B cell (primary cell): ENCODE measurements around the gene LRRC4C. TPM values are rescaled to one million over a fixed set of nuclear protein-coding genes. Genes with fewer than 3 reads are reported as not detected.

Experiments used
- ATAC-seq: fragments of 200-7000 bp; cut with Tn5 transposase; one replicate; pipeline ENCODE4 v1.10.0; 2021; ENCODE audit warnings: low read depth, mild to moderate bottlenecking, moderate number of reproducible peaks, moderate library complexity
- CTCF ChIA-PET: fragments of 350-600 bp; sonication (Branson Sonifier 250); formaldehyde crosslinking; loops from one replicate; lab custom pipeline; 2021; ENCODE audit warnings: antibody characterized with exemption, inconsistent platforms; lab: Charles Lee
- POLR2A ChIA-PET: fragments of 350-600 bp; sonication (Branson Sonifier 250); formaldehyde crosslinking; loops from one replicate; lab custom pipeline; 2021; ENCODE audit warnings: antibody characterized with exemption; lab: Charles Lee
- DNase-seq: peaks from one replicate; pipeline ENCODE4 v3.0.0; 2013
- H2AFZ ChIP-seq: 2 replicates; pipeline ENCODE4 v1.6.1; 2012; ENCODE audit warnings: mild to moderate bottlenecking, low read depth, low read length; ENCODE audit not compliant: insufficient read depth, poor library complexity, severe bottlenecking
- H3K27ac ChIP-seq, 2 donors: 1 replicate in 1 of 2; 2 replicates in 1 of 2; pipeline ENCODE4 v1.5.1; 2012 to 2013; ENCODE audit warnings: low read length in 2 of 2, mild to moderate bottlenecking in 2 of 2, moderate library complexity in 1 of 2
- H3K27me3 ChIP-seq, 4 experiments: fragments of 200-600 bp in 1 of 4; sonication (generic) in 1 of 4; replicated peaks in 1 of 4; 1 replicate in 2 of 4; 2 replicates in 2 of 4; pipeline versions ENCODE4 v1.6.1 to v1.7.0; 2013 to 2016; ENCODE audit warnings: low read length in 3 of 4, mild to moderate bottlenecking in 2 of 4, mixed read lengths in 1 of 4, moderate library complexity in 1 of 4; ENCODE audit not compliant: insufficient read depth in 4 of 4, control insufficient read depth in 3 of 4; ENCODE audit errors: control extremely low read depth in 1 of 4
- H3K36me3 ChIP-seq, 2 experiments: replicated peaks in 1 of 2; 1 replicate in 1 of 2; 2 replicates in 1 of 2; pipeline versions ENCODE4 v1.6.1 to v1.7.1; 2013; ENCODE audit warnings: low read length in 1 of 2; ENCODE audit not compliant: insufficient read depth in 2 of 2, control insufficient read depth in 1 of 2; ENCODE audit errors: control extremely low read depth in 1 of 2, extremely low read depth in 1 of 2
- H3K4me1 ChIP-seq, 2 donors: fragments of 200-600 bp in 1 of 2; sonication (generic) in 1 of 2; 1 replicate in 1 of 2; 2 replicates in 1 of 2; pipeline versions ENCODE4 v1.5.1 to v1.6.1; 2013 to 2017; ENCODE audit warnings: low read length in 2 of 2; ENCODE audit not compliant: control insufficient read depth in 2 of 2, insufficient read depth in 2 of 2
- H3K4me2 ChIP-seq: replicated peaks from 2 replicates; pipeline ENCODE3; 2012; ENCODE audit warnings: mild to moderate bottlenecking, low read depth, low read length; ENCODE audit not compliant: poor library complexity, severe bottlenecking
- H3K4me3 ChIP-seq, 5 experiments: fragments of 200-600 bp in 1 of 5; sonication (generic) in 1 of 5; 1 replicate in 3 of 5; 2 replicates in 2 of 5; pipeline versions ENCODE4 v1.5.1 to v1.7.0; 2011 to 2016; ENCODE audit warnings: low read length in 4 of 5, mild to moderate bottlenecking in 4 of 5, low read depth in 2 of 5, control low read depth in 1 of 5, moderate library complexity in 1 of 5; ENCODE audit not compliant: insufficient read depth in 1 of 5; ENCODE audit errors: control extremely low read depth in 1 of 5, extremely low read depth in 1 of 5
- H3K79me2 ChIP-seq: fragments of 200-600 bp; sonication (generic); one replicate; pipeline ENCODE4 v1.6.0; 2016; ENCODE audit warnings: low read length; ENCODE audit not compliant: control insufficient read depth, insufficient read depth
- H3K9ac ChIP-seq: fragments of 200-600 bp; sonication (generic); 2 replicates; pipeline ENCODE4 v1.6.1; 2017; ENCODE audit warnings: mild to moderate bottlenecking, low read length, moderate library complexity
- H3K9me3 ChIP-seq, 3 donors: one replicate each; pipeline versions ENCODE4 v1.6.1 to v1.7.1; 2013; ENCODE audit warnings: low read length in 2 of 3; ENCODE audit not compliant: control insufficient read depth in 2 of 3, insufficient read depth in 1 of 3; ENCODE audit errors: control extremely low read depth in 1 of 3
- H4K20me1 ChIP-seq: 2 replicates; pipeline ENCODE4 v1.6.0; 2012; ENCODE audit warnings: mild to moderate bottlenecking, low read length; ENCODE audit not compliant: insufficient read depth, control insufficient read depth, poor library complexity, severe bottlenecking
- H3K27ac Mint-ChIP-seq: one replicate; pipeline ENCODE4 v1.8.0; 2021; ENCODE audit warnings: mixed read lengths
- H3K27me3 Mint-ChIP-seq: one replicate; pipeline ENCODE4 v1.8.0; 2021; ENCODE audit warnings: mixed read lengths
- H3K4me1 Mint-ChIP-seq: one replicate; pipeline ENCODE4 v1.8.0; 2021; ENCODE audit warnings: mixed read lengths
- H3K4me3 Mint-ChIP-seq: one replicate; pipeline ENCODE4 v1.8.0; 2021; ENCODE audit warnings: mixed read lengths
- H3K9me3 Mint-ChIP-seq: one replicate; pipeline ENCODE4 v1.8.0; 2022; ENCODE audit warnings: mixed read lengths; ENCODE audit not compliant: insufficient read depth
- CTCF ChIP-seq: fragments of 200-600 bp; IDR thresholded peaks from one replicate; pipeline ENCODE4 v1.8.0; 2022; ENCODE audit warnings: antibody characterized with exemption, mild to moderate bottlenecking
- EZH2 ChIP-seq: IDR thresholded peaks from 2 replicates; pipeline ENCODE4 v1.6.1; 2012; ENCODE audit warnings: borderline replicate concordance, low read depth, mild to moderate bottlenecking, moderate library complexity, low read length; ENCODE audit not compliant: insufficient read depth, poor library complexity, severe bottlenecking
- WGBS: methylation state at CpG from one replicate; pipeline ENCODE4 v1.1.5; 2013; ENCODE audit warnings: missing lambda C conversion rate; ENCODE audit not compliant: insufficient coverage; 5-methylcytosine and 5-hydroxymethylcytosine counted together
- intact Hi-C: fragments of 100-400 bp; cut with micrococcal nuclease; formaldehyde crosslinking; loops from one replicate; pipeline ENCODE4 v1.10.0; 2022
- polyA plus RNA-seq: library from polyadenylated mRNA; depleted of rRNA; stranded (reverse); fragments of >200 nt; gene quantifications from 2 replicates; pipeline ENCODE4 v1.2.3, GENCODE V29; 2012
- total RNA-seq, 2 donors: library from RNA; stranded (reverse); fragments of 120-200 nt in 1 of 2; gene quantifications; 1 replicate in 1 of 2; 2 replicates in 1 of 2; pipeline versions ENCODE4 v1.2.3 to v1.2.4, GENCODE V29; 2013 to 2022

LRRC4C gene
- total and polyA plus RNA-seq, 2 donors (not counting 1 experiment from before 2014, with no cell fraction given): 0.57 TPM; not detected in 1

- no peak overlapping the region for H3K9ac ChIP-seq
- no peak overlapping the region for H3K4me2 ChIP-seq
- H3K4me1 ChIP-seq: no peaks in the 10 kb centered on the region
- H2AFZ ChIP-seq: no peak overlapping the region
- ATAC-seq (no peak), DNase-seq (no peak)
- Mint-ChIP-seq H3K4me1 (no peaks in the 10 kb centered on the region), H3K4me3 (no peak overlapping the region), H3K9me3 (no peaks in the 10 kb centered on the region), H3K27ac (no peak overlapping the region), H3K27me3 (no peaks in the 10 kb centered on the region)
- H3K36me3 ChIP-seq: no peaks in the 10 kb centered on the region
- POLR2A ChIA-PET: no interaction called here
- H3K9me3 ChIP-seq: peaks cover 0 to 2% (median 0%) of the 10 kb centered on the region in 3 donors
- H3K27me3 ChIP-seq: no peaks in the 10 kb centered on the region
- H4K20me1 ChIP-seq: no peaks in the 10 kb centered on the region
- H3K27ac ChIP-seq: no peak overlapping the region
- no peaks in the 10 kb centered on the region for H3K79me2 ChIP-seq
- CTCF ChIA-PET: no interaction called here
- TF ChIP-seq CTCF: no peak
- no peak for TF ChIP-seq EZH2
- H3K4me3 ChIP-seq: no peak overlapping the region
- no CpG with 5 or more reads among the region's 4 CpGs for WGBS
- intact Hi-C loops: no loop called here
Observed at GRCh38 chr11:40388097-40388818, 1071.2 kb downstream of the LRRC4C start.

- no peak for ATAC-seq
- WGBS: no CpG with 5 or more reads among the region's 2 CpGs
- CTCF ChIA-PET: no interaction called here
- TF ChIP-seq EZH2: no peak
- TF ChIP-seq CTCF: no peak
- H3K9me3 ChIP-seq: peaks cover 0 to 5% (median 0%) of the 10 kb centered on the region in 3 donors
- no peaks in the 10 kb centered on the region for H3K4me1 Mint-ChIP-seq
- no peak overlapping the region for H3K27ac Mint-ChIP-seq
- intact Hi-C loops: no loop called here
- no peaks in the 10 kb centered on the region for H3K36me3 ChIP-seq
- DNase-seq: no peak
- no peak overlapping the region for H3K4me2 ChIP-seq
- H3K4me3 ChIP-seq: no peak overlapping the region
- no peaks in the 10 kb centered on the region for H3K9me3 Mint-ChIP-seq
- H3K27me3 Mint-ChIP-seq: no peaks in the 10 kb centered on the region
- no peaks in the 10 kb centered on the region for H3K27me3 ChIP-seq
- H4K20me1 ChIP-seq: no peaks in the 10 kb centered on the region
- no peak overlapping the region for H3K4me3 Mint-ChIP-seq
- POLR2A ChIA-PET: no interaction called here
- no peak overlapping the region for H3K27ac ChIP-seq
- no peak overlapping the region for H3K9ac ChIP-seq
- no peak overlapping the region for H2AFZ ChIP-seq
- H3K79me2 ChIP-seq: no peaks in the 10 kb centered on the region
- no peaks in the 10 kb centered on the region for H3K4me1 ChIP-seq
Observed at GRCh38 chr11:40387240-40387980, 1072.0 kb downstream of the LRRC4C start.
